Gastrocnemius medialis (tissue), 4 donors: Measurements from ENCODE around the gene FGD5. TPM values are rescaled to one million over a fixed set of nuclear protein-coding genes. Genes with fewer than 3 reads are reported as not detected.

Source experiments
- ATAC-seq, 2 donors: fragments of 150-250 bp; one replicate each; pipeline ENCODE4 v1.9.1; 2016
- DNase-seq, 2 donors: peaks; one replicate each; pipeline ENCODE4 v3.0.0-alpha.2; 2019
- H3K27ac ChIP-seq, 4 donors: fragments of 200-600 bp; sonication (generic); 1 replicate in 1 of 4; 2 replicates in 3 of 4; pipeline ENCODE4 v1.5.1; 2016 to 2018; ENCODE audit warnings: mild to moderate bottlenecking in 2 of 4, moderate library complexity in 1 of 4
- H3K27me3 ChIP-seq, 3 donors: fragments of 200-600 bp; sonication (generic) in 2 of 3; 1 replicate in 1 of 3; 2 replicates in 2 of 3; pipeline versions ENCODE4 v1.5.1 to v1.6.0; 2016 to 2019; ENCODE audit warnings: mild to moderate bottlenecking in 1 of 3, moderate library complexity in 1 of 3
- H3K36me3 ChIP-seq, 2 donors: fragments of 200-600 bp; sonication (generic) in 1 of 2; one replicate each; pipeline ENCODE4 v1.5.1; 2017 to 2018
- H3K4me1 ChIP-seq, 2 donors: fragments of 200-600 bp; sonication (generic) in 1 of 2; one replicate each; pipeline ENCODE4 v1.5.1; 2016 to 2017; ENCODE audit warnings: mild to moderate bottlenecking in 2 of 2
- H3K4me3 ChIP-seq, 4 donors: fragments of 200-600 bp; sonication (generic) in 3 of 4; 1 replicate in 1 of 4; 2 replicates in 3 of 4; pipeline ENCODE4 v1.5.1; 2016 to 2019; ENCODE audit warnings: mild to moderate bottlenecking in 2 of 4
- H3K9me3 ChIP-seq, 3 donors: fragments of 200-600 bp; sonication (generic) in 2 of 3; 1 replicate in 1 of 3; 2 replicates in 2 of 3; pipeline ENCODE4 v1.5.1; 2016 to 2019
- POLR2A ChIP-seq, 2 donors: fragments of 450-650 bp; IDR thresholded peaks; one replicate each; pipeline ENCODE4 v1.6.1; 2017; ENCODE audit warnings: antibody characterized with exemption in 2 of 2, mild to moderate bottlenecking in 2 of 2, moderate library complexity in 2 of 2
- in situ Hi-C, 4 donors: fragments of 200-750 bp; cut with MboI; loops; one replicate each; pipeline versions ENCODE4 v1.15.0 to v1.8.0; 2017; ENCODE audit warnings: low sequenced_read_pairs in 4 of 4
- intact Hi-C: fragments of 100-400 bp; cut with DNase I; formaldehyde crosslinking; loops from one replicate; pipeline ENCODE4 v1.15.1; 2023; ENCODE audit warnings: low total_unique reads
- total RNA-seq, 4 donors: library from RNA; depleted of rRNA; stranded (reverse); fragments of >200 nt; gene quantifications; one replicate each; pipeline versions ENCODE4 v1.1.0 to v1.2.3, GENCODE V29; 2016
- TF ChIP-seq, protein P1 (sequence below), 5 experiments: fragments of 450-650 bp in 3 of 5; fragments of 200-600 bp in 2 of 5; sonication (generic) in 2 of 5; IDR thresholded peaks in 4 of 5; conservative IDR thresholded peaks in 1 of 5; 1 replicate in 4 of 5; 2 replicates in 1 of 5; pipeline ENCODE4 v1.5.1; 2016 to 2019; ENCODE audit warnings: antibody characterized with exemption in 5 of 5, mild to moderate bottlenecking in 3 of 5, moderate library complexity in 3 of 5

Gene FGD5
- total RNA-seq, 4 donors from 2014 or later = 4.4 to 8.4 (median 5.2) TPM

- Histone ChIP-seq H3K4me1 (peaks cover 16 to 29% of the 10 kb centered on the region in 2 donors), H3K9me3 (peaks cover 0 to under 1% (median 0%) of the 10 kb centered on the region in 3 donors), H3K27me3 (no peaks in the 10 kb centered on the region), H3K36me3 (no peaks in the 10 kb centered on the region), H3K4me3 (no peak overlapping the region), H3K27ac (peak overlapping the region; percentile 52 to 56 (median 54))
- TF ChIP-seq, protein P1, sequence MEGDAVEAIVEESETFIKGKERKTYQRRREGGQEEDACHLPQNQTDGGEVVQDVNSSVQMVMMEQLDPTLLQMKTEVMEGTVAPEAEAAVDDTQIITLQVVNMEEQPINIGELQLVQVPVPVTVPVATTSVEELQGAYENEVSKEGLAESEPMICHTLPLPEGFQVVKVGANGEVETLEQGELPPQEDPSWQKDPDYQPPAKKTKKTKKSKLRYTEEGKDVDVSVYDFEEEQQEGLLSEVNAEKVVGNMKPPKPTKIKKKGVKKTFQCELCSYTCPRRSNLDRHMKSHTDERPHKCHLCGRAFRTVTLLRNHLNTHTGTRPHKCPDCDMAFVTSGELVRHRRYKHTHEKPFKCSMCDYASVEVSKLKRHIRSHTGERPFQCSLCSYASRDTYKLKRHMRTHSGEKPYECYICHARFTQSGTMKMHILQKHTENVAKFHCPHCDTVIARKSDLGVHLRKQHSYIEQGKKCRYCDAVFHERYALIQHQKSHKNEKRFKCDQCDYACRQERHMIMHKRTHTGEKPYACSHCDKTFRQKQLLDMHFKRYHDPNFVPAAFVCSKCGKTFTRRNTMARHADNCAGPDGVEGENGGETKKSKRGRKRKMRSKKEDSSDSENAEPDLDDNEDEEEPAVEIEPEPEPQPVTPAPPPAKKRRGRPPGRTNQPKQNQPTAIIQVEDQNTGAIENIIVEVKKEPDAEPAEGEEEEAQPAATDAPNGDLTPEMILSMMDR (IDR thresholded peaks at IDR 0.05 in 4 of 5, conservative IDR thresholded peaks at IDR 0.05 in 1 of 5) = peak in 1 of 5 experiments; percentile 18
- TF ChIP-seq POLR2A (IDR thresholded peaks at IDR 0.05) = no peak
- ATAC-seq (peak; percentile 26 to 61), DNase-seq (no peak)
- in situ Hi-C loops (no loop called here), intact Hi-C loops (loop anchor here (5.0 kb wide), 2 partner anchors 41 to 56 kb away; no protein-coding TSS in a partner anchor)
Observed at GRCh38 chr3:14861446-14862302, 42.9 kb downstream of the FGD5 start.

GRCh38 chr3:14862303-14862660 lies 43.5 kb downstream of the FGD5 start:
- peak overlapping the region in 1 of 4 donors; percentile 21 for H3K27ac ChIP-seq
- TF ChIP-seq, protein P1 (IDR thresholded peaks at IDR 0.05 in 4 of 5, conservative IDR thresholded peaks at IDR 0.05 in 1 of 5) = no peak
- TF ChIP-seq POLR2A (IDR thresholded peaks at IDR 0.05) = no peak
- H3K4me3 ChIP-seq = no peak overlapping the region
- DNase-seq (no peak), ATAC-seq (no peak)
- H3K36me3 ChIP-seq = no peaks in the 10 kb centered on the region
- intact Hi-C loops = loop anchor here (5.0 kb wide), 2 partner anchors 40 to 55 kb away; no protein-coding TSS in a partner anchor
- in situ Hi-C loops = no loop called here
- no peaks in the 10 kb centered on the region for H3K9me3 ChIP-seq
- H3K27me3 ChIP-seq = no peaks in the 10 kb centered on the region
- peaks cover 16 to 29% of the 10 kb centered on the region in 2 donors for H3K4me1 ChIP-seq

DNA sequence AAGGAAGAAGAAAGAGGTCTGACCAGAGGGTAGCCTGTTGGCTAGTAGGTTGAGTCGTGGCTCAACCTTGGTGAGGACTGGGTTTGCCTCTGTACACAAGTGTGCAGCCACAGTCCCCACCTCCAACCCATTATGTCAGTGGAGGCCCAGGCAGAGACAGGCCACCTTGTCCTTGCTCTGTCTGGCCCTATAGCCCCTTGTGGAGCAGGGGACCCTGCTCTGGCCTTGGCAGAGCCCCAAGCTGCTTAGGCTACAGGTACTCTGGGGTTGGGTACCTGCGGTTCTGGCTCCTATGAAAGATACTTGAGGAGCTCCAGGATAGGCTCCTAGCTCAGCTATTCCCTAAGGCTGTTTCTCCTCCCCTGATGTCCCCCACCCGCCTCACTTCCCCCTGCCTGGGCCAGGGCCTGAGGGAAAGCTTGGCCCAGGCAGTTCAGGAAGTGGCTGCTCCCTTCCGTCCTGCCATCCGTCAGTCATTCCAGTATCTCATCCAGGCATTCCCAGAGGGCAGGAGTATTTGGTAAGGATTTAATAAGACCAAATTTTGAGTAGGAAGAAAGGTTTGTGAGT lies 44.0 kb downstream of the FGD5 start:
- no peak for ATAC-seq
- intact Hi-C loops = loop anchor here (5.0 kb wide), 2 partner anchors 40 to 55 kb away; no protein-coding TSS in a partner anchor

GRCh38 chr3:14863333-14864100 lies 44.8 kb downstream of the FGD5 start:
- ATAC-seq = no peak
- Histone ChIP-seq H3K27ac (peak overlapping the region in 2 of 4 donors; percentile 29 to 33), H3K4me1 (peaks cover 16 to 29% of the 10 kb centered on the region in 2 donors), H3K4me3 (no peak overlapping the region), H3K9me3 (no peaks in the 10 kb centered on the region), H3K36me3 (no peaks in the 10 kb centered on the region), H3K27me3 (no peaks in the 10 kb centered on the region)
- no peak for DNase-seq
- intact Hi-C loops (loop anchor here (5.0 kb wide), 2 partner anchors 39 to 54 kb away; no protein-coding TSS in a partner anchor), in situ Hi-C loops (no loop called here)
- TF ChIP-seq, protein P1 (IDR thresholded peaks at IDR 0.05 in 4 of 5, conservative IDR thresholded peaks at IDR 0.05 in 1 of 5) = peak in 2 of 5 experiments; percentile 25 to 29
- no peak for TF ChIP-seq POLR2A (IDR thresholded peaks at IDR 0.05)

More for the DNA sequence above, 44.0 kb downstream of the FGD5 start:
- Histone ChIP-seq H3K27ac (peak overlapping the region in 3 of 4 donors; percentile 21 to 33 (median 29)), H3K4me1 (peaks cover 16 to 29% of the 10 kb centered on the region in 2 donors), H3K27me3 (no peaks in the 10 kb centered on the region), H3K9me3 (no peaks in the 10 kb centered on the region), H3K36me3 (no peaks in the 10 kb centered on the region), H3K4me3 (no peak overlapping the region)
- DNase-seq = no peak
- no peak for TF ChIP-seq POLR2A (IDR thresholded peaks at IDR 0.05)
- TF ChIP-seq, protein P1 (IDR thresholded peaks at IDR 0.05 in 4 of 5, conservative IDR thresholded peaks at IDR 0.05 in 1 of 5) = no peak
- in situ Hi-C loops = no loop called here
